Stimulated activated CD8-positive, alpha-beta memory T cell treated with anti-CD3 and anti-CD28 coated beads, Interleukin-7, amount 100 ng/mL, for 48 hours (primary cell): ENCODE data around the gene ATF3.
"Not testable (repeated sequence)": the region's sequence is repeated elsewhere in the genome, so short reads cannot be mapped to it uniquely, and the experiment has no call there.

ENCODE experiments used
- DNase-seq, 2 donors: peaks; one replicate each; pipeline ENCODE4 v3.0.0-alpha.2; 2020; ENCODE audit warnings: low read depth in 1 of 2; ENCODE audit errors: extremely low read depth in 1 of 2

Gene ATF3

GRCh38 chr1:212649020-212649419 lies 40.5 kb downstream of the ATF3 start:
- DNase-seq: no peak

GRCh38 chr1:212650228-212650627 lies 41.7 kb downstream of the ATF3 start:
- no peak for DNase-seq

GRCh38 chr1:212651521-212651920 lies 43.0 kb downstream of the ATF3 start:
- no peak for DNase-seq

- no peak for DNase-seq
Observed at GRCh38 chr1:212651977-212652376, 43.4 kb downstream of the ATF3 start.

GRCh38 chr1:212652609-212653008 lies 44.0 kb downstream of the ATF3 start:
- no peak for DNase-seq

GRCh38 chr1:212655668-212656440 lies 47.3 kb downstream of the ATF3 start:
- DNase-seq: no peak

- no peak for DNase-seq
Observed at GRCh38 chr1:212656730-212657129, 48.2 kb downstream of the ATF3 start.

GRCh38 chr1:212658250-212658649 lies 49.7 kb downstream of the ATF3 start:
- DNase-seq: not testable (repeated sequence)

- no peak for DNase-seq
Observed at GRCh38 chr1:212664409-212665199, 56.0 kb downstream of the ATF3 start.

- peak; percentile 64 to 65 for DNase-seq
Observed at GRCh38 chr1:212665241-212666115, 56.9 kb downstream of the ATF3 start.

GRCh38 chr1:212666116-212666775 lies 57.7 kb downstream of the ATF3 start:
- no peak for DNase-seq

GRCh38 chr1:212667223-212668139 lies 58.9 kb downstream of the ATF3 start:
- no peak for DNase-seq

- no peak for DNase-seq
Observed at GRCh38 chr1:212668477-212668876, 59.9 kb downstream of the ATF3 start.

GRCh38 chr1:212669102-212669501 lies 60.5 kb downstream of the ATF3 start:
- no peak for DNase-seq

GRCh38 chr1:212669600-212669999 lies 61.0 kb downstream of the ATF3 start:
- no peak for DNase-seq

GRCh38 chr1:212670301-212670700 lies 61.7 kb downstream of the ATF3 start:
- no peak for DNase-seq
